Upper lobe of left lung (tissue), 4 donors: Measurements from ENCODE around the gene RNF125.

ENCODE experiments used
- CTCF ChIP-seq, 6 experiments: fragments of 450-650 bp in 4 of 6; fragments of 200-600 bp in 2 of 6; sonication (generic) in 2 of 6; IDR thresholded peaks; one replicate each; pipeline ENCODE4 v1.5.1; 2016 to 2019; ENCODE audit warnings: antibody characterized with exemption in 6 of 6
- POLR2A ChIP-seq, 4 donors: fragments of 450-650 bp; IDR thresholded peaks; one replicate each; pipeline ENCODE4 v1.5.1; 2016 to 2017; ENCODE audit warnings: antibody characterized with exemption in 4 of 4, mild to moderate bottlenecking in 2 of 4
- POLR2AphosphoS5 ChIP-seq, 2 donors: sonication (generic); formaldehyde crosslinking; IDR thresholded peaks; one replicate each; pipeline ENCODE4 v1.5.1; 2017; ENCODE audit warnings: antibody characterized with exemption in 2 of 2

GRCh38 chr18:31990823-31991222, 27.8 kb upstream of the RNF125 start:
- no peak for TF ChIP-seq CTCF (IDR thresholded peaks at IDR 0.05)
- TF ChIP-seq POLR2A (IDR thresholded peaks at IDR 0.05) = no peak
- TF ChIP-seq POLR2AphosphoS5 (IDR thresholded peaks at IDR 0.05) = no peak
